ENCODE data around the gene MTMR8.
"Not testable (repeated sequence)": the region's sequence is repeated elsewhere in the genome, so short reads cannot be mapped to it uniquely, and the experiment has no call there.

The MTMR8 gene

GRCh38 chrX:64437218-64437617, 42.0 kb upstream of the MTMR8 start:
- no peaks in the 10 kb centered on the region for H4K20me1 ChIP-seq (ENCODE audit: insufficient read depth, low read length)
- H3K9me3 ChIP-seq (ENCODE audit: insufficient read depth, low read length, severe bottlenecking), result peaks cover 7% of the 10 kb centered on the region
- ATAC-seq (ENCODE audit: insufficient read depth, low read depth) (no peak), DNase-seq (no peak)
- no peaks in the 10 kb centered on the region for H3K36me3 ChIP-seq (ENCODE audit: insufficient read depth, low read length)
- no peaks in the 10 kb centered on the region for H3K79me2 ChIP-seq (ENCODE audit: insufficient read depth, low read length)
- H3K27ac ChIP-seq (ENCODE audit: low read length), result no peak overlapping the region
- H3K27me3 ChIP-seq (ENCODE audit: insufficient read depth, low read length, poor library complexity), result no peaks in the 10 kb centered on the region
- no peak overlapping the region for H3K4me3 ChIP-seq (ENCODE audit: low read depth in 1 of 2, low read length in 2 of 2)
- no peak overlapping the region for H3K4me2 ChIP-seq (ENCODE audit: insufficient read depth, low read length)
- no peak overlapping the region for H2AFZ ChIP-seq (ENCODE audit: low read depth, low read length)
- TF ChIP-seq EZH2 (IDR thresholded peaks at IDR 0.05; ENCODE audit: borderline replicate concordance, low read depth, low read length, severe bottlenecking) (no peak), CTCF (IDR thresholded peaks at IDR 0.05; ENCODE audit: borderline replicate concordance, extremely low read depth, low read length, poor library complexity, severe bottlenecking) (no peak)
- no peaks in the 10 kb centered on the region for H3K4me1 ChIP-seq (ENCODE audit: insufficient read depth, low read length)
- no peak overlapping the region for H3K9ac ChIP-seq (ENCODE audit: low read depth, low read length)

GRCh38 chrX:64428371-64428770, 33.1 kb upstream of the MTMR8 start:
- H3K9ac ChIP-seq (ENCODE audit: low read depth, low read length), result no peak overlapping the region
- H3K27ac ChIP-seq (ENCODE audit: low read length), result no peak overlapping the region
- TF ChIP-seq EZH2 (IDR thresholded peaks at IDR 0.05; ENCODE audit: borderline replicate concordance, low read depth, low read length, severe bottlenecking) (no peak), CTCF (IDR thresholded peaks at IDR 0.05; ENCODE audit: borderline replicate concordance, extremely low read depth, low read length, poor library complexity, severe bottlenecking) (no peak)
- H2AFZ ChIP-seq (ENCODE audit: low read depth, low read length), result no peak overlapping the region
- no peak overlapping the region for H3K4me3 ChIP-seq (ENCODE audit: low read depth in 1 of 2, low read length in 2 of 2)
- no peaks in the 10 kb centered on the region for H3K36me3 ChIP-seq (ENCODE audit: insufficient read depth, low read length)
- no peaks in the 10 kb centered on the region for H3K4me1 ChIP-seq (ENCODE audit: insufficient read depth, low read length)
- H3K27me3 ChIP-seq (ENCODE audit: insufficient read depth, low read length, poor library complexity), result no peaks in the 10 kb centered on the region
- no peaks in the 10 kb centered on the region for H3K79me2 ChIP-seq (ENCODE audit: insufficient read depth, low read length)
- no peak overlapping the region for H3K4me2 ChIP-seq (ENCODE audit: insufficient read depth, low read length)
- ATAC-seq (ENCODE audit: insufficient read depth, low read depth), result no peak
- H3K9me3 ChIP-seq (ENCODE audit: insufficient read depth, low read length, severe bottlenecking), result peaks cover 7% of the 10 kb centered on the region
- DNase-seq, result no peak
- H4K20me1 ChIP-seq (ENCODE audit: insufficient read depth, low read length), result no peaks in the 10 kb centered on the region

GRCh38 chrX:64427787-64428186, 32.5 kb upstream of the MTMR8 start:
- Histone ChIP-seq H3K9ac (ENCODE audit: low read depth, low read length) (no peak overlapping the region), H2AFZ (ENCODE audit: low read depth, low read length) (no peak overlapping the region), H3K4me3 (ENCODE audit: low read depth in 1 of 2, low read length in 2 of 2) (no peak overlapping the region), H3K27ac (ENCODE audit: low read length) (no peak overlapping the region), H4K20me1 (ENCODE audit: insufficient read depth, low read length) (no peaks in the 10 kb centered on the region), H3K27me3 (ENCODE audit: insufficient read depth, low read length, poor library complexity) (no peaks in the 10 kb centered on the region), H3K4me2 (ENCODE audit: insufficient read depth, low read length) (no peak overlapping the region), H3K4me1 (ENCODE audit: insufficient read depth, low read length) (no peaks in the 10 kb centered on the region), H3K9me3 (ENCODE audit: insufficient read depth, low read length, severe bottlenecking) (peaks cover 5% of the 10 kb centered on the region), H3K36me3 (ENCODE audit: insufficient read depth, low read length) (no peaks in the 10 kb centered on the region), H3K79me2 (ENCODE audit: insufficient read depth, low read length) (no peaks in the 10 kb centered on the region)
- ATAC-seq (ENCODE audit: insufficient read depth, low read depth), result no peak
- DNase-seq, result no peak
- no peak for TF ChIP-seq CTCF (IDR thresholded peaks at IDR 0.05; ENCODE audit: borderline replicate concordance, extremely low read depth, low read length, poor library complexity, severe bottlenecking)

- H3K36me3 ChIP-seq (ENCODE audit: insufficient read depth, low read length), result no peaks in the 10 kb centered on the region
- DNase-seq, result no peak
- H2AFZ ChIP-seq (ENCODE audit: low read depth, low read length), result no peak overlapping the region; the same call in 1 of the 2 replicates
- H3K9me3 ChIP-seq (ENCODE audit: insufficient read depth, low read length, severe bottlenecking), result no peaks in the 10 kb centered on the region
- TF ChIP-seq EZH2 (IDR thresholded peaks at IDR 0.05; ENCODE audit: borderline replicate concordance, low read depth, low read length, severe bottlenecking), result no peak
- no peak overlapping the region for H3K4me2 ChIP-seq (ENCODE audit: insufficient read depth, low read length)
- no peaks in the 10 kb centered on the region for H4K20me1 ChIP-seq (ENCODE audit: insufficient read depth, low read length)
- H3K4me1 ChIP-seq (ENCODE audit: insufficient read depth, low read length), result no peaks in the 10 kb centered on the region
- no peak for ATAC-seq (ENCODE audit: insufficient read depth, low read depth)
- no peaks in the 10 kb centered on the region for H3K27me3 ChIP-seq (ENCODE audit: insufficient read depth, low read length, poor library complexity)
- H3K27ac ChIP-seq (ENCODE audit: low read length), result no peak overlapping the region
- no peaks in the 10 kb centered on the region for H3K79me2 ChIP-seq (ENCODE audit: insufficient read depth, low read length)
- H3K4me3 ChIP-seq (ENCODE audit: low read depth in 1 of 2, low read length in 2 of 2), result no peak overlapping the region
- H3K9ac ChIP-seq (ENCODE audit: low read depth, low read length), result no peak overlapping the region
Measured at GRCh38 chrX:64427281-64427680, 32.0 kb upstream of the MTMR8 start.

GRCh38 chrX:64409730-64410129, 14.5 kb upstream of the MTMR8 start:
- not testable (repeated sequence) for DNase-seq; H3K36me3 ChIP-seq (ENCODE audit: insufficient read depth, low read length); ATAC-seq (ENCODE audit: insufficient read depth, low read depth); H2AFZ ChIP-seq (ENCODE audit: low read depth, low read length); H3K4me2 ChIP-seq (ENCODE audit: insufficient read depth, low read length); H3K79me2 ChIP-seq (ENCODE audit: insufficient read depth, low read length); H3K9ac ChIP-seq (ENCODE audit: low read depth, low read length); H3K27ac ChIP-seq (ENCODE audit: low read length); H3K4me3 ChIP-seq (ENCODE audit: low read depth in 1 of 2, low read length in 2 of 2); H3K9me3 ChIP-seq (ENCODE audit: insufficient read depth, low read length, severe bottlenecking); H3K27me3 ChIP-seq (ENCODE audit: insufficient read depth, low read length, poor library complexity); H4K20me1 ChIP-seq (ENCODE audit: insufficient read depth, low read length)
- H3K4me1 ChIP-seq (ENCODE audit: insufficient read depth, low read length), result peaks cover 12% of the 10 kb centered on the region; the same call in 1 of the 2 replicates
